Stimulated activated CD4-positive, alpha-beta T cell treated with anti-CD3 and anti-CD28 coated beads, Interleukin-15, amount 100 ng/mL, for 24 hours (primary cell): ENCODE data around the gene DCDC2.
"Not testable (repeated sequence)": the region's sequence is repeated elsewhere in the genome, so short reads cannot be mapped to it uniquely, and the experiment has no call there.

Experiments
- DNase-seq: peaks from one replicate; pipeline ENCODE4 v3.0.0-alpha.2; 2020

The DCDC2 gene

GRCh38 chr6:24378473-24379097 lies 20.7 kb upstream of the DCDC2 start:
- DNase-seq: no peak

GRCh38 chr6:24376871-24377270 lies 19.0 kb upstream of the DCDC2 start:
- no peak for DNase-seq

DNA sequence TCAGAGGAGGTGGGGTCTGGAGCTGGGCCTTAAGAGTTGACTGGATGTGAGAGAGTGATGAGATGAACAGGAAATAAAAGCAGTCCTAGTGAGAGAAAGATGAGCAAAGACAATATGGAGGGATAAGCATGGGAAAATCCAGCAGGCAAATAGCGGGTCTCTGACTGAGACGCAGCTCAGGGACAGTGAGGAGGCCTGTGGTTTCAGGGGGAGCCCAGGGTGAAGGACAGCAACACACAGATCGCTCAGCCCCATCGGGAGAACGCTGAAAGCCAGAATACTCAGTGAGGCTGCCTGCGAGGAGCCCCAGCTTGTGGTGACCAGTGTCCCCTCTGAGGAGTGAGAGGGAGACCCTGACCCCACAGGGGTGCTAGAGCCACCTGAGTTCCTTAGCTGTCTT lies 16.8 kb upstream of the DCDC2 start:
- no peak for DNase-seq

GRCh38 chr6:24365103-24365633 lies 7.3 kb upstream of the DCDC2 start:
- not testable (repeated sequence) for DNase-seq

DNA sequence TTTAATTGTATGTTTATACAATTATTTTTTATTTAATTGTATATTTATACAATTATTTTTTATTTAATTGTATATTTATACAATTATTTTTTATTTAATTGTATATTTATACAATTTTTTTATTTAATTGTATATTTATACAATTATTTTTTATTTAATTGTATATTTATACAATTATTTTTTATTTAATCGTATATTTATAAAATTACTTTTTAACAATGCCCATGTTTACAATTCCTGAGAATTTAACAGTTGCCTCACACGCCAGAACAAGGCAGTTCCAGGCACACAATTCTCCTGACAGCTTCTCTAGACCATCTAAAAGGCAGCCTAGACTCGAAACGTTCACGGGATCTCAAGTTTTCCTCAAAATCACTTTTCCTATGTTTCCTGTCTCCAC lies 4.5 kb upstream of the DCDC2 start:
- not testable (repeated sequence) for DNase-seq

- DNase-seq: peak; percentile 90
Observed at GRCh38 chr6:24359640-24360454, 2.0 kb upstream of the DCDC2 start.

- peak; percentile 4 for DNase-seq
Observed at GRCh38 chr6:24358219-24358821, 461 bp upstream of the DCDC2 start.

GRCh38 chr6:24356310-24356973 lies 1.4 kb downstream of the DCDC2 start:
- no peak for DNase-seq

DNA sequence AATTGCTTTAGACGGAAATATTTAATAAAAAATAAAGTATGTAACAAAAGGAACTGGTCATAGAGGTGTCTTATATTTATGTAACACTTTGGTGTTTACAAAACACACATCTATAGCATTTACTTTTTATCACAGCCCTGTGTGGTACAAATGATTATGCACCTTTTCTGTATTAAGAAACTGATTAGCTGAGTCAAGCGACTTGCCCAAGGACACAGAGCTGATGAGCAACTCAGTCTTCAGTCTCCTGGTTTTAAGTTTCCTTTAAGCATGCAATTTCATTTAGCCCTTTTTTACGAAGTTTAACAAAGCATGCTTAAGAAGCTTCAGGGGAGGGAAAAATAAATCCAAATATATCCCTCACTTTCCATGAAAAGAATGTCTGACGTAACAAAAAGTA lies 2.5 kb downstream of the DCDC2 start:
- DNase-seq: no peak

DNA sequence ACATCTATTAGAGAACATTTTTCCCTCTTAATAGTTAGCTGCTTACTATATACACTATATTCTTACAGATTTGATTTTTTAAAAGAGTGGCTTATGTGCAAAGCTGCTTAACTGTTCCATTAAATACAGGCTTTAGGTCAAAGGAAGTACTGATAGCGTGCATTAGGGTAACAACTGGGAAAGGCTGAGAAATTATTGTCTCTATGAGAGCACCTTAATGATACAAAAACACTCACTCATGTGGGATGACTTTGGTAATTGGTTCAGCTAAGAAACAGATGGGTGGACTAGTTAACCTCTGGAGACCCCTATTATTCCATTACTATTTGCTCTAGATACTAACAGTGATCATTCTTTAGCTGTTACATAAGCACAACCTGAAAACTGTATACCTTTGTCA lies 4.0 kb downstream of the DCDC2 start:
- DNase-seq: no peak

DNA sequence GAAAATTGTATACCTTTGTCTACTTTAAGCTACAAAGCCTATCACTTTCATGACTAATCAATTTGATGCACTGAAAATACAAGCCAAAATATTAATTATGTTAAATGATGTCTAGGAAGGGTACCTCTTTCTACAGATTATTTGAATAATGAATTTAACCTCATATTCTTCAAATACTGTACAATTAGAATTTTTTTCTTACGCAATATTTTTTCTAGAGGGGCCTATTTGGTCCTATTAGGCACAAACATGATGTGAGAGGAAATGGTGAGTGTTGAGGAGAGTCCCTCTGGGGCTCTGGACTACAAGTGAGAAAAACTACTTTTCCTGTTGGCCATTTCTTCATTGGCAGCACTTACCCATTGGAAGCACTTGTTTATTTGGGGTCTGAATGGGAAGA lies 5.4 kb downstream of the DCDC2 start:
- DNase-seq: no peak

DNA sequence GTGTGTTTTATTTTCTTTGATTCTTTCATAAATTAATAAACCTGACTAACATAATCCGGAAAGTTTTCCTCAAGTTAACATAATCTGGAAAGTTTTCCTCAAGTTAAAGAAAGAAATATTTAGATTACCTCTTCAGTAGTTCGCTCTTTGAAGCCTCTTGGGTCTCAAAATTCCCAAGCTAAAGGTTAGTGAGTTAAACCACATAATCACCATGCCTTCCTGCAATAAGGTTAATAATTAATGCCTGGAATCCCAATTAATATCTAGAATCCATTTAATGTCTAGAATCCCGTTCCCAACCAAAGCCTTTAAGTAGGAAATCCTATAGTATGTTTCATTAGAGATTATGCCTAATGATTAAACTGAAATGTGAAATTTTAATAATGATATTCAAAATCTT lies 12.9 kb downstream of the DCDC2 start:
- no peak for DNase-seq

DNA sequence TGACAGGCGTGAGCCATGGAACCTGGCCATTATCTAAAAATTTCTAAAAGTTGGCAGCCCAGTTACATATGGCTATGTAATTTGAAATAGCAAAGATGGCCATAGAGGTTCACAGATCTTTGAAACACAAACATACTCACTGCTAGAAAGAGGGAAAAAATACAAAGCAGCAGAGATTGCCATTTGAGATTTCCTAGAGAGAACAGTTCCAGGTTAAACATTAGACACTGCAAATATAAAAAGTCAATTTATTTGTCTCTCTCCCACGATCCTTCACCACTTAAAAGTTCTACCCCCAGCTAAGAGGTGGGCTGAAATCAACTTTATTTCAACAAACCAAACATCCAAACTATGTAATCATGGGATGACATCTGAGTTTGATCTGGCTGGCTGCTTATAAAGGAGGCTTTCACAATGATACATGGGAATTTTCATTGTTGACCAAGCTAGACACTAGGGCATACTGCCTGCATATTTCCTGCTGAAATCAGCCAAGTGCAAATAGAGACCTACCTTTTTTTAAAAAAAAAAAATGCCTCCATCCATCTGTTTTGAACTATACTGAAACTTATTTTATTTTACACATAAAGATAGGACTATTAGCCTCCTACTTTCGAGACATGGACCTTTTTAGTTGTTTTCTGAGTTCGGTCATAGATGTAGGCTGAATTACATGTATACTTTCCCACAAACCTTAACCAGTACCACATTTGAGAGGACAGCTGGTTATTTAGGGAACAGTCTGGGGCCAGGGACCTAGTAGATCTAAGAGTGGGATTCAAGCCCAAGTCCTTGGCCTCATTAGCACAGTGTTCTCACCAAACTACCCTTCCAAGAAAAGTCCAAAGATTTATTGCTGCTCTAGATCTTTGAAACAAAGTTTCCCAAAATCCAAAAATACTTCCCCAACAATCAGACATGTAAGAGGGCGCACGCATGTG lies 16.6 kb downstream of the DCDC2 start:
- no peak for DNase-seq

DNA sequence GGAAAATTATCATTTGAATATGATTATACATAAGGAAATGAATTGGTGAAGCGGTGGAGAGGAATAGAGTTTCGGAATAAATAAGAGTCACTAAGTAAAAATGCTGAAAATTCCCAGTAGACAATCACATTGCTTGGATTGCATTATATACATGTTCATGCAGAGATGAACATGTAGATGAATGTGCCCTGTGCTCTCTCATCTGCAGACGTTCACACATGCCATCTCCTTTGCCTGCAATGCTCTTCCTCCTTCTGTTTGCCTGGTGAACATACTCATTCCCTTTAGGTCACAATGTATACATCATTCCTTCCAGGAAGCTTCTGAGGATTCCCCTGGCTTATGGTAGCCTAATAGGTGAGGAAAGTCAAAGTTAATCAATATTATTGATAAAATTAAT lies 17.9 kb downstream of the DCDC2 start:
- DNase-seq: no peak

DNA sequence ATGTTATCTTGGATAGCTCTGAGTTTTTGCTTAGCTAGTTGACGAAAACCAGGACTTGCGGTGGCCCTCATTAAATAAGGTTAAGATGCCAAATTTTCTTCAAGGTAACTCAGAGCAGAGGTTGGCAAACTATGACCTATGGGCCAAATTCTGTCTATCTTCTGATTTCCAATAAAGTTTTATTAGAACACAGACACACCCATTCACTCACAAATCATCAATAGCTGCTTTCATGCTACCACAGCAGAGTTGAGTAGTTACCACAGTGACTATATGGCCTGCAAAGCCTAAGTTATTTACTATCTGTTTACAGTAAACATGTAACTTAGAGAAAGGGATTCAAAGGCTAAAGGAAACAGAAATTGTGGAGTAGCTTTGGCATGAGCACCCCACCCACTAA lies 23.6 kb downstream of the DCDC2 start:
- DNase-seq: no peak

DNA sequence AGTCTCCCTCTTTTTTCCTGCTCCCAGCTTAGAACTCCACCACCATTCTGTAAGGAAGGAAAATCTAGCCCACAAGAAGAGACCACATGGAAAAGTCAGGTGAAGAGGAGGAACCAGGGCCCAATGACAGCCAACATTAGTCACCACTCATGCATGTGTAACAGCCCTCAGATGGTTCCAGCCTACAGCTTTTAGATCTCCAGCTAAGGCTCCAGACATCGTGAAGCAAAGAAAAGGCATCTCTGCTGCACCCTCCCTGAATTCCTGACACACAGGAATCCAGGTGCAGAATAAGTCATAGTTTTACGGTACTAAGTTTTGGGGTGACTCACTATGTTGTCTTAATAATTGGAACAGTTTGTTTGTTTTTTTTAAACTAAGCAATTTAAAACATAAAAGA lies 25.5 kb downstream of the DCDC2 start:
- no peak for DNase-seq

DNA sequence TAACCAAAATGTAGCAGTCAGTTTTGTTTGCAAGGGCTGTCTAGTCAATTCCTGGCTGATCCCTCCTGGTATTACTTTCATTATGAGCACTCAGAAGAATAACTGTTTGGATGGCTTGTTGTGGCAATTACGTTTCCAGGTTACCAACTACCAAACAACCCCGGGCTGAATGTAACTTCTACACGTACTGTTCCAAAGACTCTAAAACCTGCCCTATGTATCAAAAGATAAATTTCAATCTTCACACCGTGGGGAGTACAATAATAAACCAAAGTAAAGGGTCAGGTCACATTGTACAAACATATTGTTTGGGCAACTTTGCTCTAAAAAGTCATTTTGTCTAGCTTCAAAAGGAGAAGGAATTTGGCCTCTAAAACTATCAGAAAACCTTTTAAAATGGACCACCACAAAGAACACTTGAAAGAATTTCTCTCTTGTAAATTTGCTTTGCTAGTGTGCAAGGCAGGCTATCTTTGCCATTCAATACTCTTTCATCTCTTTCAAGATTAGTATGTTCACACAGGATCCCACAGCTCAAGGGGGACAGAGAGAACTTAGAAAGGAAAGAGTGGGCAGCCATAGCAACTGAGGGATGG lies 27.6 kb downstream of the DCDC2 start:
- no peak for DNase-seq

GRCh38 chr6:24329451-24329850 lies 28.4 kb downstream of the DCDC2 start:
- no peak for DNase-seq

DNA sequence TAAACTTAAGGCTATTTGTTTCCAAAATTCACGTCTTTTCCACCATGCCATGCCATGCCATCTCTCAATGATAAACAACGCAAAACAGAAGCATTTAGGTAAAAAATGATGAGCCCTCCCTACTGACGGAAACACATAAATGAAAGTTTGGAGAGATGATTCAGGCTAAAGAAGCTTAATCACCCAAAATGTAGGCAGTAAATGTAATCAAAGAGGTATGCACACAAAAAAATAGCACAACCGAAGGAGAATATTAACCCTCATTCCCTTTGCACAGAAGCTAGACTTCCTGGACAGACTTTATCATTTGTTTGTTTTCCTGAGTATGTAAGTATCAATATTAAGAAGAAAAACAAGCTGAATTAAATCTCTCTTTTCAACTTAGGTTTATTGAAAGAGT lies 28.8 kb downstream of the DCDC2 start:
- no peak for DNase-seq

DNA sequence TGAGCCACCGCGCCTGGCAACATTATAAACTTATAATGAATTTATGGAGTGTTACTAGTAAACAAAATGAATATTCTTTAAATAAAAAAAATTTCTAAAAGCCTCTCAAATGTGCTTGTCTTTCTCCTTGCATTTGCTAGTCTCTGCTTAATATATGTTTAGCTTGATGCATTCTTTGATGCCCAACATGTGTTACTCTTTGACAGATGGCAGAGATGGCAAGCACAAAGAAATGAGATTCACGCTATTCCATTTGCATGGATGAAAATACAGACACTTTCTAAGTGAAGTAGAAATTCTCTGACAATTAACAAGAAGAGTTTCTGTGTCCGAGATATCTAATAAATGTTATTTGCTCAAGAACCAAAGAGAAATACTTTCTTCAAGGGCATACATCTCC lies 30.1 kb downstream of the DCDC2 start:
- DNase-seq: no peak

- DNase-seq: no peak
Observed at GRCh38 chr6:24325978-24326377, 31.9 kb downstream of the DCDC2 start.

DNA sequence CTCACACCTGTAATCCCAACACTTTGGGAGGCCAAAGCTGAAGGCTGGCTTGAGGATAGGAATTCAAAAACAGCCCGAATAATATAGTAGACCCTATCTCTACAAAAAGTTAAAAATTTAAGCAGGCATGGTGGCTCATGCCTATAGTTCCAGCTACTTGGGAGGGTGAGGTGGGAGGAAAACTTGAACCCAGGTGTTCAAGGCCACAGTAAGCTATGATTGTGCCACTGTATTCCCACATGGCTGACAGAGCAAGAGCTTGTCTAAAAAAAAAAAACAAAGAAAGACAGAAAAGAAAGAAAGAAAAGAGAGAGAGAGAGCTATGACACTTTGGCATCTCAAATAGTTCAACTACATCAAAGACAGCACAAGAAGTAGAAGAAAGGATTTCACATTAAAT lies 33.2 kb downstream of the DCDC2 start:
- no peak for DNase-seq
